GM18517 (cell line): ENCODE results near the gene TLE2.
"Not testable (repeated sequence)": the region's sequence is repeated elsewhere in the genome, so short reads cannot be mapped to it uniquely, and the experiment has no call there.

Source experiments
- ATAC-seq: cut with Tn5 transposase; IDR thresholded peaks from one replicate; pipeline ENCODE4 v1.9.1; 2021; ENCODE audit warnings: mild to moderate bottlenecking, moderate library complexity; ENCODE audit not compliant: unreplicated experiment

TLE2 gene

DNA sequence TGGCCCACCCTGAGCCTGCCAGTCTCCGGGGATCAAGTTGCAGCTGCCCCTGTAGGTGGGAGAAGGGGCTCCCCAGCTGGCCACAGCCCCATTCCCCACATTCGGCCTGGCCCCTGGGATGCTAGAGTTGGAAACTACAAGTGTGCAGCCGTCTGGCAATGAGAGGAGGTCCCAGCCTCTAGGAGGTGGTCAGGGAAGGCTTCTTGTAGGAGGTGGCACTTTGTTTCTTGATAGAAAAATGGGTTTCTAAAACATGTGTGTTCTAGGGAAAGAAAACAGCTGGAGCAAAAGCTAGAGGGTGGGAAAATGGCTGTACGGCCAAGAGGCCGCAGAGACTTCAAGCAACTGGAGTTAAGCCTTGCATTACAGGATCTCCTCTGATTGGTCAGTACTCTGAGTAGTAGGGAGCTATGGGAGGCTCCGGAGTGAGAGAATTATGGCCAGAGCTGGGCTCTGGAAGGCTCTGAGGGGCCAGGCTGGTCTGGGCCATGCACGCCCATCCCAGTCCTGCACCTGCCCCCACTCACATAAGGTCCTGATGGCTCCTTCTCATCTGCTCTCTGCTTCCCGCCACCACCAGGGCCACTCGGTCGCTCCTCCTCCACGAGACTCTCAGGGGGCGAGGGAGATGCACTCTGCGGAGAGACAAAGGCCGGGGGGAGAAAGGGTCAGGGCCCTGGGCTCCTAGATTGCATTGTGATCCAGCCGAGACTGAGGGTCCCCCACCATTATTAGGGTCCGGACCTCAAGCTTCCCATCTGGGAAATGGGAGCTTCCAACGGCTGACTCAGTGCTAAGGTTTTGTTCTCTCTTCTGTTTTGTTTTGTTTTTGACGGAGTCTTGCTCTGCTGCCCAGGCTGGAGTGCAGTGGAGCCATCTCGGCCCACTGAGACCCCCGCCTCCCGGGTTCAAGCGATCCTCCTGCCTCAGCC lies 13.7 kb downstream of the TLE2 start:
- no peak for ATAC-seq

GRCh38 chr19:3014135-3014534 lies 14.9 kb downstream of the TLE2 start:
- ATAC-seq, result no peak

DNA sequence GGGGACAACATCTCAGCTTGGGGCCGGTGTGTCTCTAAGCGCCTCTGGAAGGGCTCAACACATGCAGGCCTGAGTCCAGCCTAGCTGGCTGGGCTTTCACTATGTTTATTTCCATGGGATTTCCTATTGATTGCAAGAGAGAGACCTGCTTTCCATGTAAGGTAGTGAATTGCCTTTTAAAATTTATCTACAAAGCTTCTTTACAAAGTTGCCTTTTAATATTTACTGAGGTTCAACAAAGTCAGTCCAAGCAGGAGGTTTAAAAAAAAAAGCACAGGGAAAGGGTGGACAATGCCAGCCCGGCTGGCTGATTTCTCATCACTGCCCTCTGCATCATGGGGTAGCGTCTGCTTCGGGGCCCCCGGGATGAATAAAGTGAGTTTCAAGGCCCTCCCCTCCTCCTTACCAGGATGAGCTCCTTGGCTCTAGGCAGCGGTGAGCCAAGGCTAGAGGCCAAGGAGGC lies 15.8 kb downstream of the TLE2 start:
- ATAC-seq, result no peak

DNA sequence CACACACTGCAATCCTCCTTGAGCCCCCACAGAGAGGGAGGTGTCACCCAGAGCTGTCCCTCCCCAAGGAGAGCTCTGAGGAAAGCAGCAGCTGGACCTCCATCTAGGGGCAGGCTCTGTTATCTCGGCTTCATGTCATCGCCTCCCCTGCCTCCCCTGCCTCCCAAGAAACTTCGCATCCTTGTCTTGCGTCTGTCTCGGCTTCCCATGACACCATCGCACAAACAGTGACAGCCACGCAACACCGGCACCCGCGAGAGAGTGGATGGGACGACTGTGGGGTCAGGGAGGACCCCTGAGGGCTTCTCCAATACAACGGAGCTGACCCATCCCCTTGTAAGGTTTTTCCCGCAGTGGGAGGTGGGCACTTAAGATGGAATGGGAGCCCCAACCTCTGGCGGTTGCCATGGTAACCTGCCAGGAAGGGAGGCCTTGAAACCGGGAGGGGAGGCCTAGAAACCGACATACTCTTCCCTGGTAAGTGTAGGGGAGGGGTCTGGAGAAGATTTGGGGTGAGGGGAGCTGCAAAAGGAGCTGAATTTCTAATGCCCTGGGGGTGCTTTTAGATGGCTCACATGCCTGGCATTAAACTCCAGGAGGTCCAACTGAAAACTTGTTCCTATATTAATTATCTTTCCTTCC lies 16.3 kb downstream of the TLE2 start:
- no peak for ATAC-seq

DNA sequence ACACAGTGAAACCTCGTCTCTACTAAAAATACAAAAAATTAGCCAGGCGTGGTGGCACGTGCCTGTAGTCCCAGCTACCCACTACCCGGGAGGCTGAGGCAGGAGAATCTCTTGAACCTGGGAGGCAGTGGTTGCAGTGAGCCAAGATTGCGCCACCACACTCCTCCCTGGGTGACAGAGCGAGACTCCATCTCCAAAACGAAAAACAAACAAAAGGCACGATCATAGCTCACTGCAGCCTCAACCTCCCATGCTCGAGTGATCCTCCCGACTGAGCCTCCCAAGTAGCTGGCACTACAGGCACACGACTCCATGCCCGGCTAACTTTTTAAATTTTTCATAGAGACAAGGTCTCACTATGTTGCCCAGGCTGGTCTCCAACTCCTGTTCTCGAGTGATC lies 17.0 kb downstream of the TLE2 start:
- not testable (repeated sequence) for ATAC-seq

DNA sequence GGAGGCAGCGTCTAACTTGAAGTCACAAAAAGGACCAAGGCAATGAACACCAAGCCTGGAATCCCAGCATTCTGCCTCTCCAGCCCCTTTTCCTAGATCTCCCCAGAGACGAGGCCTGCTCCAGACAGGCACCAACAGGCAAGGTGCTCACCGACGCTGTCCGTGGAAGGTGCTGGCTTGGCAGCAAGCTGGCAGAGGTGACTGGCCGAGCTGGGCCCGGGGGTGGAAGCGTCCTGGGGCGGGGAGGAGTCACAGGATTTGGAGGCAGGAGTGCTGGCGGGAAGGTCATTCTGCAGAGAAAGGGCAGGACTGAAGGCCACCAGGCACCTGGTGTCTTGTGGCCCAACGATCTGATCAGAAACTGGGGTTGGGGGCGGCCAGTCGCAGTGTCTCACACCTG lies 18.2 kb downstream of the TLE2 start:
- ATAC-seq, result no peak

- ATAC-seq, result no peak
These were observed 20.1 kb downstream of the TLE2 start for GRCh38 chr19:3008994-3009393.

DNA sequence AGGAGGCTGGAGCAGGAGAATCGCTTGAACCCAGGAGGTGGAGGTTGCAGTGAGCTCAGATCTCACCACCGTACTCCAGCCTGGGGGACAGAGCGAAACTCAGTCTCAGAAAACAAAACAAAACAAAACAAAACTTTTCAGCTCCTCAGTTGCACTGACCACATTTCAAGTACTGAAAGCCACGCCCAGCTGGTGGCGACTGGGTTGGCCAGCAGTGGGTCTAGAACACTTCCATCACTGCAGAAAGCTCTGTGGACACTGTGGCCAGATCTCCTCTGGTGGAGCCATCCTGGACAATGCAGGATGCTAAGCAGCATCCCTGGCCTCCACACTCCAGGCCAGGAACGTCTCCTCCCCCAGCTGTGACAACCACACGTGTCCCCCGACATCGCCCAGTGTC lies 21.1 kb downstream of the TLE2 start:
- no peak for ATAC-seq

GRCh38 chr19:3006075-3006767 lies 22.9 kb downstream of the TLE2 start:
- no peak for ATAC-seq

DNA sequence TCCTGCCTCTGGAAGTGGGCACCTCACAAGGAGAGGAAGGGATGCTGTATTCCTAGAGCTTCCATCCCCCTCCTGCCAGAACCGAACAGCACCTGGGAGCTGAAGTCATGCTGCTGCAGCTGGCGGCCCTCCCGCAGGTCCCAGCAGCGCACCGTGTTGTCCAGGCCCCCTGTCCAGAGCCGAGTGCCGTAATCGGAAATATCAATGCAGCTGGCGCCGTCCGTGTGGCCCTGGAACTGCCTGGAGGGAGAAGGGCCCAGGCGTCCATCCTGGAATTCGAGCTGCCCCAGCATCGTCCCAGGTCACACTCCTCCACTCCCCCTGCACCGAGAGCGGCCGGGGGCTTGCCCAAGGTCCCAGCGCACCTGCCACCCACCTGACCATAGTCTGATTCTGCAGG lies 23.7 kb downstream of the TLE2 start:
- ATAC-seq, result no peak

DNA sequence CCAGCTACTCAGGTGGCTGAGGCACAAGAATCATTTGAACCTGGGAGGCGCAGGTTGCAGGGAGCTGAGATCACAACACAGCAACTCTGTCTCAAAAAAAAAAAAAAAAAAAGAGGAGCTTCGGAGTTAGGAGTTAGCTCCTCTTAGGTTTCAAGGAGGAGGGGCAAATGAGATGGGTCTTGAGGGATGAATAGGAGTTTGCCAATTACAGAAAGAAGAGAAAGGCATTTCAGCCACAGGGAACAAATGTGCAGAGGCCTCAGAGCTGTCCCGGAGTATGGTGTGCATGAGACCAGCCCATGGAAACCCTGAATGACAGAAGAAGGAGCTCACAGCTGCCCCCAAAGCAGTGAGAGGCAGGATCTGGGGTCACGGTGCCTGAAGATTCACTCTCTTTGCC lies 24.6 kb downstream of the TLE2 start:
- ATAC-seq, result no peak

GRCh38 chr19:3003046-3003445 lies 26.0 kb downstream of the TLE2 start:
- ATAC-seq, result no peak

GRCh38 chr19:3001235-3001800 lies 27.8 kb downstream of the TLE2 start:
- no peak for ATAC-seq

- ATAC-seq, result no peak
These were observed 30.4 kb downstream of the TLE2 start for GRCh38 chr19:2998642-2999041.

DNA sequence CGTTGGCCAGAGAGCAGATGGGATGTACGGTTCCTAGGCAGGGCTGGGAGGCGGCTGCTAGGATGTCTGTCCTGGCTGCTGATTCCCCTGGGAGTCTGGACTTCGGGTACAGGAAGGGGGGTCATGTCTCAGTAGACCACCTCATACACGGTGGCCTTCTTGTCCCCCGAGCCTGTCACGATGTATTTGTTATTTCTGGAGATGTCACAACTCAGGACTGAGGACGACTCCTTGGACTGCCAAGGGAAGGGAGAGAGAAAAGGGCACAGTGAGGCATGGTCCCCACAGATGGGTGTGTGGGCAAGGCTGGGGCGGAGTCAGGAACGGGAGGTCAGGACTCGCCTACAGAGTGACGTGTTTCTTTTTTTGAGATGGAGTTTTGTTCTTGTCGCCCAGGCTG lies 31.4 kb downstream of the TLE2 start:
- no peak for ATAC-seq

GRCh38 chr19:2994588-2995131 lies 34.4 kb downstream of the TLE2 start:
- ATAC-seq, result no peak

GRCh38 chr19:2993579-2993978 lies 35.5 kb downstream of the TLE2 start:
- no peak for ATAC-seq

- ATAC-seq, result no peak
These were observed 36.1 kb downstream of the TLE2 start for GRCh38 chr19:2992958-2993357.

DNA sequence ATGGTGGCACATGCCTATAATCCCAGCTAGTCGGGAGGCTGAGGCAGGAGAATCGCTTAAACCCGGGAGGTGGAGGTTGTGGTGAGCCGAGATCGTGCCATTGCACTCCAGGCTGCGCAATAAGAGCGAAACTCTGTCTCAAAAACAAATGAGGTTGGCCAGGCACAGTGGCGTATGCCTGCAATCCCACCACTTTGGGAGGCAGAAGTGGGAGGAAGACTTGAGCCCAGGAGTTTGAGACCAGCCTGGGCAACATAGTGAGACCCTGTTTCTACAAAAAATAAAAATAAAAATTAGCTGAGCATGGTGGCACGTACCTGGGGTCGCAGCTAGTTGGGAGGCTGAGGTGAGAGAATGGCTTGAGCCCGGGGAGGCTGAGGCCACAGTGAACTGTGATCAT lies 36.7 kb downstream of the TLE2 start:
- ATAC-seq, result not testable (repeated sequence)

DNA sequence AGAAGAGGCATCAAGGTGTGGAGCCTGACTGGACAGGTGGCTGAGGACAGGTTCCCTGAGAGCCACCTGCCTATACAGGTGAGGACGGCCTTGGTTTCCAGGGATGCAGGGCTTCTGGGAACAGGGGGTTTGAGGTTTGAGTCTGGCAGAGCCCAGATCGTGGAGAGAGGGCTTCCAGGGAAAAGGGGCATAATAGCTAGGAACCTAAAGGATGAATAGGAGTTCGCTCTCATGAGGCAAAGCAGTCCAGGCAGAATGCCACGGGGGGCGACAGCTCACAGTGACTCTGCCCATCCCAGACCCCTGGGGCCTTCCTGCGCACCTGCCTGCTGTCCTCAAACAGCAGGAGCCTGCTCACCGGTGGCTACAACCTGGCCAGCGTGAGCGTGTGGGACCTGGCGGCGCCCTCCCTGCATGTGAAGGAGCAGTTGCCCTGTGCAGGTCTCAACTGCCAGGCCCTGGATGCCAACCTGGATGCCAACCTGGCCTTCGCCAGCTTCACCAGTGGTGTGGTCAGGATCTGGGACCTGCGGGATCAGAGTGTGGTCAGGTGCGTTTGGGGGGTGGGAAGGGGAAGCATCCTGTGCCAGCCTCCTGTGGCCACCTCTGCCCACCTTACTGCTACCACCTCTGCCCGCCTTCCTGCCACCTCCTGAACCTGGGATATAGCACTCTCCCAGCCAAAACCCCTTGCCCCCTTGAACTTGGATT lies 39.7 kb downstream of the TLE2 start:
- no peak for ATAC-seq
